ENCODE data around the gene MTRFR.

Gene MTRFR

GRCh38 chr12:123268850-123269249 lies 35.6 kb downstream of the MTRFR start:
- TF ChIP-seq CTCF (IDR thresholded peaks at IDR 0.05; ENCODE audit: low read depth, low read length): no peak
- no peak overlapping the region for H3K4me3 ChIP-seq (ENCODE audit: low read depth, low read length)

DNA sequence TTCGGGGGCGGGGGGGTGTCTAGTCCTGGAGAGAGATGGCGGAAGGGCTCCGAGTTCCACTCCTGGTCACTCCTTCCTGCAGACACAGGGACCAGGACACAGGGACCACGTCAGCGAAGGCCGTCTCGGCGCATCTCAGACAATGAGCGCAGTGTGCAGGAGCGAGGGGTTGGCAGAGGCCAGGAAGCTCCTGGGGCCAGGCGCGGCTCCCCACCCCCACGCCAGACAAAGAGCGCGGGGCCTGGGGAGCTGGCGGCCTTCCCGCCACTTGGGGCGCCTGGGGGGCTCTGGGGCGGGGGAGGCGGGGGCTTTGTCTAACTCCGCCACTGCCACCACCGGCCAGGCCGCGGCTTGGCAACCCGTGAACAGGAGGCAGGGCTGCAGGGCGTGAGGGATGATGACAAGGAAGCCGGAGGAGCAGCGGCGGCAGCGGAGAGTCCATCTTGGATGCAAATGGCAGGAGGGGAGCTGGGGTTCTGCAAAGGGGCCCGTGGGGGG lies 36.2 kb downstream of the MTRFR start:
- no peak for TF ChIP-seq CTCF (IDR thresholded peaks at IDR 0.05; ENCODE audit: low read depth, low read length)
- H3K4me3 ChIP-seq (ENCODE audit: low read depth, low read length): peak overlapping the region; percentile 82

DNA sequence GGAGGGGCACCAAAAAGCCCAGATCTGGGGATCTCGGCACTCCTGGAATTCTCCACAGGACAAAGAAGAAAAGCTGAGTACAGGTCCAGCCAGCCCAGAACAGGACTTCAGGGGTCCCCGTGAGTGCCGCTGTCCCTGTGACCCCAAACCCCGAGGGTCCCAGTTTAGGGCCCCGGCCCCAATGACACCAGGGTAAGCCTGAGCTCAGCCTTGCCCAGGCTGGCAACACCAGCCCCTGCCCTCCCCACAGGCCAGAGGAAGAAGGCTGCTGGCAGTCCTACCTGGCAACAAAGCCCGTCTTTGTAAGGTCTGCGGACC lies 36.6 kb downstream of the MTRFR start:
- H3K4me3 ChIP-seq (ENCODE audit: low read depth, low read length): peak overlapping the region; percentile 82
- TF ChIP-seq CTCF (IDR thresholded peaks at IDR 0.05; ENCODE audit: low read depth, low read length): no peak

DNA sequence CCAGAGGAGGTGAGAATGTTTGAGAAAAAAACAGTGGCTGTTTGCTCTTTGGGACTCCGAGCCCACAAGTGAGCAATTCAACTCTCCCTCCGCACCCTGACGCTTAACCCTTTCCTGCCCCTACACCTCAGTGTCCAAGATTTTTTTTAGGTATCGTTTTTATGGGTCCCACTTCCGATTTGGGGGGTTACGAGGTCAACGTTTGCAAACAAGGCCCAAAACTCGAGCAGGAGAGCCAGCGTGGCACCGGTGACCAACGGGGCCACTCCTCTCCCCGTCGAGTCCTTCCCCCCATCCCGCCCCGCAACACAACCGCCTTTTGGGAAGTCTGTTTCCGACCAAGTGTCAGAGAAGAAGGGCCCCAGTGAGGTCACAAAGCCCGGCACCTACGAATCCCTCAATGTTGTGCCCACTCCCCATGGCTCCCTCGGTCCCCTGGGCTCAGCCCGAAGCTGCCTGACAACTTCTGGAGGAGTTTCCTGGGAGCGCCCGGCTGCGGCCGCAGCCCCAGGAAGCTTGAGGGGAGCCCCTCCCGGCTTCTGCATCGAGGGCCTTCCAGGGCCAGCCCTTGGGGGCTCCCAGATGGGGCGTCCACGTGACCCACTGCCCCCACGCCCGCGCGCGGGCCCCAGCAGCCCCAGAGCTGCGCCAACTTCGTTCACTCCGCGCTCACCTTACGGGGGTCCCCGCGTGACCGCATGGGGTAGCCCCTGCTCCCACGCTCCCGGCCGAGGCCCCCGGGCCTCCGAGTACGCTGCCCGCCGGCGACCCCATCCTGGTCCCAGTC lies 37.2 kb downstream of the MTRFR start:
- no peak for TF ChIP-seq CTCF (IDR thresholded peaks at IDR 0.05; ENCODE audit: low read depth, low read length)

DNA sequence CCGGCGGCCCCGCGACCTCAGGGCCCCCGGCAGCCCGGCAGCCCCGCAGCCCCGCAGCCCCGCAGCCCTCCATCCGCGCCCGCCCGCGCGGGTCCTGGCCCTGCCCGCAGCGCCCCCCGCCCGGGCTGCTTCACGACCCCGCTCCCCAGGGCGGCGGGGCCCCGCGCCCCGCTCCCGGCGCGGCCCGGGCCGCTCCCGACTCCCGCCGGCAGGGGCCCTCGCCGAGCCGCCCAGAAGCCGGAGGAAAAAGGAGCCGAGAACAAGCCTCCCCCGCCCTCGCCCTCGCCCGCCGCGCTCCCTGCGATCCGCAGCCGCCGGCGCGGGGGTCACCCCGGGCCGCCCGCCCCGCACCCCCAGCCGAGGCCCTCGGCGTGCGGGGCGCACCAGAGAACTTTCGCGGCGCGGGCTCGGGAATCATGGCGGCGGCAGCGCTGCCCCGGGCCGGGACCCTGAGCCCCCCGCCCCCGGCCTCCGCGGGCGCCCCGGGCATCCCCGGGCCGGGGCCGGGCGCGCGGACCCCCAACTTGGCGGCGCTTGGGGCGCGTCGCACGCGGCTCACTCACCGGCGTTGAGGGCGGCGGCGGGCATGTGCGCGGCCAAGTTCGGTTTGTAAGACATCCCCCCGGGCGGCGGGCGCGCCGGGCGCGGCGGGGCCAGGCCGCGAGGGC lies 37.9 kb downstream of the MTRFR start:
- peak overlapping the region; percentile 82 for H3K4me3 ChIP-seq (ENCODE audit: low read depth, low read length)
- peak; percentile 25 for TF ChIP-seq CTCF (IDR thresholded peaks at IDR 0.05; ENCODE audit: low read depth, low read length)

More for the DNA sequence above, 37.2 kb downstream of the MTRFR start:
- H3K4me3 ChIP-seq (ENCODE audit: low read depth, low read length): peak overlapping the region; percentile 82

DNA sequence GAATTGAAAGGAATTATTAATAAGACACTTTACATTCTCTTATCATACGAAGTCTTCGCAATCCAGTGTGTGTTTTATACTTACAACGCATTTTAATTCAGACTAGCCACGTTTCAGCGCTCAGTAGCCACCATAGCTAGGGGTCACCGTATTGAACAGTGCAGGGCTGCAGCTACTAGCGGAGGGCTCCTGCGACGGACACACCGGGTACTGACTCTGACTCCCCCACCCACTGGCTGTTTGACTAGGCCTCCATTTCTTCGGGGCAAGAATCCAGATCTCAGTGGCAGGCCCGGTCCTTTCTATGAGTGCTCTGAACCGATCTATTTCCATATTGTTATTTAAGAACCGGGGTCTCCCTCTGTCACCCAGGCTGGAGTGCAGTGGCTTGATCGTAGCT lies 39.9 kb downstream of the MTRFR start:
- TF ChIP-seq CTCF (IDR thresholded peaks at IDR 0.05; ENCODE audit: low read depth, low read length): no peak
- H3K4me3 ChIP-seq (ENCODE audit: low read depth, low read length): no peak overlapping the region

GRCh38 chr12:123278101-123278627 lies 44.9 kb downstream of the MTRFR start:
- TF ChIP-seq CTCF (IDR thresholded peaks at IDR 0.05; ENCODE audit: low read depth, low read length): no peak
- no peak overlapping the region for H3K4me3 ChIP-seq (ENCODE audit: low read depth, low read length)
